Stimulated activated CD8-positive, alpha-beta memory T cell treated with anti-CD3 and anti-CD28 coated beads, Interleukin-12 subunit alpha, Interleukin-12 subunit beta, amount 100 ng/mL, for 24 hours (primary cell): ENCODE measurements around the gene SVOPL.

Experiments
- DNase-seq: peaks from one replicate; pipeline ENCODE4 v3.0.0-alpha.2; 2020; ENCODE audit errors: extremely low read depth

Gene SVOPL

DNA sequence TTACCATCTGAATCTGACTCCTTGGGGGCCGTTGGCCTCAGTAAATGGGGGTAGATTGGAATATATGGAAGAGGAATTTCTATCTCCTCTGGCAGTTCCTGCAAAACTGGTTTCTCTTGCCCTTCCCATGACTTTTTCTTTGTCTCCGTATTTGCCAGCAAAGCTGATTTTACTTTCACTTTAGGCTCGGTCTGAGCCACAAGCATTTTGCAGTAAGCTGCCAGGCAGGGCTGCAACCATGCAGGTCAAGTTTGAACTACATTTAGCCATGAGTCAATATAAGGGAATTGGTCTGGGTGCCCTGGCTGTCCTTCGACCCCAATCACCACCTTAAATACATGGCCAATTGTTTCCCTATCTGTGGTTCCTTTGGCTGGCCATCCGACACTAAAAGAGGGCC is 136.8 kb downstream of the SVOPL start:
- DNase-seq, result no peak

GRCh38 chr7:138563808-138564207 is 137.4 kb downstream of the SVOPL start:
- DNase-seq, result no peak

DNA sequence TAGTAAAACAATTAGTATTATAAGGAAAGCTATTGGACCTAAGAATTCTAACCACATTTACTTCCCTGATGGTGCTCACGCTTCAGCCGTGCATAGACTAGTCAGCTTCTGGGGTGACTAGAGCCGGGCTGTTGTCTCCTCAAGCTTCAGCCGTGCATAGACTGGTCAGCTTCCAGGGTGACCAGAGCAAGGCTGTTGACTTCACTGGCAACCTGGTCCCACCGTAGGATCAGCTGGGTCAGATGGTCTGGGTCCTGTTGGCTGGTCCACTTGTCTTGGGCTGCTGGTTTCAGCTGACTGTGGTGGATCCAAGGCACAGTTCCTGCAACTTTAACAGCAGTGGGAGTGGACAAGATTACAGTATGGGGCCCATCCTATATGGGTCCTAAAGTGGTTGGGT is 141.7 kb downstream of the SVOPL start:
- DNase-seq, result no peak

GRCh38 chr7:138556771-138557484 is 144.2 kb downstream of the SVOPL start:
- DNase-seq, result no peak

GRCh38 chr7:138555684-138556083 is 145.5 kb downstream of the SVOPL start:
- no peak for DNase-seq

GRCh38 chr7:138554674-138555073 is 146.5 kb downstream of the SVOPL start:
- no peak for DNase-seq

GRCh38 chr7:138553805-138554204 is 147.4 kb downstream of the SVOPL start:
- DNase-seq, result no peak

DNA sequence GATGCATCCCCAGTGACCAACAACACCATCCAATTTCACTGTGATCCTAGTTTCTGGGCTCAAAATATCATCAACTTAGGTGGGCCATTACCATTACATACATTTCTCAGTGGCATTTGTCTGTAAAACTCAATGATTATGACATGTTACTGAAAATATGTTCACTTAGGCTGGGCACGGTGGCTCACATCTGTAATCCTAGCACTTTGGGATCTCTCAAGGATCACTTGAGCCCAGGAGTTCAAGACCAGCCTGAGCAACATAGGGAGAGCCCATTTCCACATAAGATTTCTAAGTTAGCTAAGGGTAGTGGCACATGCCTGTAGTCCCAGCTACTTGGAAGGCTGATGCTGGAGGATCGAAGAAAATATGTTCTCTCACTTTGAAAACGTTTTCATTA is 150.1 kb downstream of the SVOPL start:
- no peak for DNase-seq

DNA sequence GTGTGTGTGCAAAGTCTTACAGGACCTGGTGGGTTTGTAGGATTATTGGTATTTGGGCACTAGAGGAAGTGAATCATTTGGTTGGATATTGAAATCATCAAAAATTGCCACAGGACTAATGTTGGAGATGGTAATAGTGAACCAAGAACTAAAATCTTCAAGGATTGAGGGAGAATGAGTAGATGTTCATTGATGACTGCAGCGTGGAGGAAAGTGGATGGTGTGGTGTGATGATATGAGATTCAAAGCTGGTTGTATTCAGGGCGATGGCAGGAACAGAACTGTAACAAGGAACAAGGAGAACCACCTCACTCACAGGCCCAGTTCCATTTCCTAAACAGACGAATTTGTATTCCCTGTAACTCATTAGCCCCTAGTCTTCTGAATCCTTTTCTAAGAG is 150.8 kb downstream of the SVOPL start:
- no peak for DNase-seq

DNA sequence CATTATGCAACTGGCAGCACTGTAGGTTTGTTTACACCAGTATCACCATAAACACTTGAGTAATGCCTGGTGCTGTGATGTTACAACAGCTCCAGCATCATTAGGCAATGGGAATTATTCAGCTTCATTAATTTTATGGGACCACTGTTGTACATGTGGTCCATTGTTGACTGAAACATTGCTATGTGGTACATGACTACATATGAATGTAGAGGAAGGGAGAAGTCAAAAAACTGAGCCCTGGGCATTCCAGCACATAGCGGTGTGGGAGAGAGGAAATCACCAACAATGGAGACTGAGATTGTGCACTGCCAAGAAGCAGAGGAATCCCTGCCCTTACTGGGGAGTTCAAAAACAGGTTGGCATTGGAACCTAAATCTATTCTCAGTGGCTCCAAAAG is 152.1 kb downstream of the SVOPL start:
- DNase-seq, result no peak

DNA sequence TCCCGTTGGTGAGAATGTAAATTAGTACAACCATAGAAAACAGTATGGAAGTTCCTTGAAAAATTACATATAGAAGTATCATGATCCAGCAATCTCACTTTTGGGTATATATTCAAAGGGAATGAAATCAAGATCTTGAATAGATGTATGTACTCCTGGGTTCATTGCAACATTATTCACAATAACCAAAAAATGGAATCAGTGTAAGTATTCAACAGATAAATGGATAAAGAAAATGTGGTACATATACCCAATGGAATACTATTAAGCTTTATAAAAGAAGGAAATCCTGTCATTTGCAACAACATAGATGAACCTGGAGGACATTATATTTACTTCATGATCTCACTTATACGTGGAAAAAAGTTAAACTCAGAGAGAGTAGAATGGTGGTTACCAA is 154.3 kb downstream of the SVOPL start:
- DNase-seq, result no peak

DNA sequence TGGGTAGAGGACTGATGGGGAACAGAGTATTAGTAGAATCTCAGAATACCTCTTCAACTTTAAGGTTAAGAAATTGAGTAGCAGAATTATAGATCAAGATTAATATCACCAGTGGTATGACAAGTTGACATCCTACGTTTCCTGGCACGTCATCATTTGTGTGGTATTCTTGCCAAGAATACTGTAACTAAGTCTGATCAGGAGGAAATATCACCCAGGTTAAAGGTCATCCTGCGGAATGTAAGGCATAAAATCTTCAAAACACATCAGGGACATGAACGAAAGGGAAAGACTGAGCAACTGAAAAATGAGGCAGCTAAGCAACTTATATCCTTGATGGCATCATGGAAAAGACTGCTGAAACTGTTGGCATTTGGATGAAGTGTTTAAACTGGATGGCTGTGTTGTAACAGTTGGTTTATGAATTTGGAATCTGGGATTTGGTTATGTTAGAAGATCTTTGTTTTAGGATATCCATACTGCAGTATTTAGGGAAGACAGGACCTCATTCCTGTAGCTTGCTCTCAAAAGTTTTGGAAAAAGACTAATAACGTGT is 155.0 kb downstream of the SVOPL start:
- no peak for DNase-seq

GRCh38 chr7:138545123-138545522 is 156.0 kb downstream of the SVOPL start:
- no peak for DNase-seq
